ENCODE data around the gene CCDC8. TPM values are rescaled to one million over a fixed set of nuclear protein-coding genes. Genes with fewer than 3 reads are reported as not detected.

CCDC8 gene
- total and polyA plus RNA-seq, 9 of the 15 experiments (the other 6 are each of a cell fraction or from before 2014, with no cell fraction given): 0.68 to 30.8 (median 15.6) TPM

DNA sequence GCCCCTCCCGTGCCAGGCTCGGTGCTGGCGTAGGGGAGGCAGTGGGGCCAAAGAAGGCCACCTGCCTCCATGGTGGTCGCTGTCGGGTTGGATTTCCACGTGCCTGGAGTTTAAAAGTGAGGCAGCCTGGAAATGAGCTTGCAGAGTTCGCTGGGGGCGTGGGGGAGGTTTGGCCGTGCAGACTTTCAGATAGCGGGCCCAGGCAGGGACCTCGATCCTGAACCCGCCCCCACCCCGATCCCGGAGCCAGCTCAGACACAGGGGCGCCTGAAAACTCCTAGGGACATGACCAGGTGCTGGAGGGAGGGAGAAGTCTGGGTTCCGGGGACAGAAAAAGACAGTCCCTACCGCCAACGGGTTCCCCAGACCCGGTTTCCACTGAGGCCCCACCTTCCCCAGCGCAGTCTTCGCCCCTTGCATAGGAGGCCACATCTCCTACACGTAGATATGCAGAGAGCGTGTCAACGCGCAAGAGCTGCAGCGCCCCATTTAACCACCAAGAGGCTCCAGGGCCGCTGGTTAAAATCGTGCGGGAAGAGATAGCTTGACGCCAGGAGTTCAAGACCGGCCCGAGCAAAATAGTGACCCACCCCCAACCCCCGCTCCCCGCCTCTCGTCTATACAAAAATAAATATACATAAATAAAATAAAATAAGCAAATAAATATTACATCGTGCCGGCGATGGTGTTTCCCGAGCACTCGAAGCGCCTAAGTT is 8.5 kb downstream of the CCDC8 start (continued):
- no peak for TF ChIP-seq DLX4 (CRISPR knock-in tag; IDR thresholded peaks at IDR 0.05)
- no peak for TF ChIP-seq SOX6 (IDR thresholded peaks at IDR 0.05)
- TF ChIP-seq NR4A1 (CRISPR knock-in tag; IDR thresholded peaks at IDR 0.05): no peak
- 0 out of 2 replicates have a peak, but pooled peaks have one; percentile 56 for TF ChIP-seq NR4A1 (tag; IDR thresholded peaks at IDR 0.05)
- TF ChIP-seq, protein P1, sequence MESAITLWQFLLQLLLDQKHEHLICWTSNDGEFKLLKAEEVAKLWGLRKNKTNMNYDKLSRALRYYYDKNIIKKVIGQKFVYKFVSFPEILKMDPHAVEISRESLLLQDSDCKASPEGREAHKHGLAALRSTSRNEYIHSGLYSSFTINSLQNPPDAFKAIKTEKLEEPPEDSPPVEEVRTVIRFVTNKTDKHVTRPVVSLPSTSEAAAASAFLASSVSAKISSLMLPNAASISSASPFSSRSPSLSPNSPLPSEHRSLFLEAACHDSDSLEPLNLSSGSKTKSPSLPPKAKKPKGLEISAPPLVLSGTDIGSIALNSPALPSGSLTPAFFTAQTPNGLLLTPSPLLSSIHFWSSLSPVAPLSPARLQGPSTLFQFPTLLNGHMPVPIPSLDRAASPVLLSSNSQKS (CRISPR knock-in tag; IDR thresholded peaks at IDR 0.05): no peak
- peak in 1 of 2 experiments; percentile 40; a peak in 1 of 4 replicates for TF ChIP-seq HDAC1 (IDR thresholded peaks at IDR 0.05)
- no peak for TF ChIP-seq ZC3H8 (IDR thresholded peaks at IDR 0.05)
- peak; percentile 45 for TF ChIP-seq ARID1B (IDR thresholded peaks at IDR 0.05)
- peak; percentile 44 for TF ChIP-seq TBP (optimal IDR thresholded peaks at IDR 0.05; ENCODE audit: low read depth, low read length)
- TF ChIP-seq NCOA6 (IDR thresholded peaks at IDR 0.05): no peak
- TF ChIP-seq NFE2 (IDR thresholded peaks at IDR 0.05; ENCODE audit: low read depth): no peak
- TF ChIP-seq E2F6 (IDR thresholded peaks at IDR 0.05; ENCODE audit: borderline replicate concordance in 1 of 2, extremely low read depth in 1 of 2, insufficient read depth in 1 of 2, insufficient read length in 1 of 2, low read depth in 1 of 2, low read length in 1 of 2, poor library complexity in 1 of 2, severe bottlenecking in 1 of 2): peak; percentile 34 to 77
- TF ChIP-seq, protein P2, sequence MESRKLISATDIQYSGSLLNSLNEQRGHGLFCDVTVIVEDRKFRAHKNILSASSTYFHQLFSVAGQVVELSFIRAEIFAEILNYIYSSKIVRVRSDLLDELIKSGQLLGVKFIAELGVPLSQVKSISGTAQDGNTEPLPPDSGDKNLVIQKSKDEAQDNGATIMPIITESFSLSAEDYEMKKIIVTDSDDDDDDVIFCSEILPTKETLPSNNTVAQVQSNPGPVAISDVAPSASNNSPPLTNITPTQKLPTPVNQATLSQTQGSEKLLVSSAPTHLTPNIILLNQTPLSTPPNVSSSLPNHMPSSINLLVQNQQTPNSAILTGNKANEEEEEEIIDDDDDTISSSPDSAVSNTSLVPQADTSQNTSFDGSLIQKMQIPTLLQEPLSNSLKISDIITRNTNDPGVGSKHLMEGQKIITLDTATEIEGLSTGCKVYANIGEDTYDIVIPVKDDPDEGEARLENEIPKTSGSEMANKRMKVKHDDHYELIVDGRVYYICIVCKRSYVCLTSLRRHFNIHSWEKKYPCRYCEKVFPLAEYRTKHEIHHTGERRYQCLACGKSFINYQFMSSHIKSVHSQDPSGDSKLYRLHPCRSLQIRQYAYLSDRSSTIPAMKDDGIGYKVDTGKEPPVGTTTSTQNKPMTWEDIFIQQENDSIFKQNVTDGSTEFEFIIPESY (CRISPR knock-in tag; IDR thresholded peaks at IDR 0.05): 0 out of 2 replicates have a peak, but pooled peaks have one; percentile 9
- peak; percentile 53 for TF ChIP-seq CXXC5 (CRISPR knock-in tag; IDR thresholded peaks at IDR 0.05)
- TF ChIP-seq ZFPM2 (CRISPR knock-in tag; IDR thresholded peaks at IDR 0.05): no peak
- no peak for TF ChIP-seq RCOR1 (IDR thresholded peaks at IDR 0.05; ENCODE audit: borderline replicate concordance in 1 of 2, low read depth in 2 of 2, low read length in 2 of 2)
- TF ChIP-seq POLR2AphosphoS2 (IDR thresholded peaks at IDR 0.05; ENCODE audit: low read length): no peak
- no peak for TF ChIP-seq ATF1 (CRISPR knock-in tag; IDR thresholded peaks at IDR 0.05)
- TF ChIP-seq ATF1 (tag; IDR thresholded peaks at IDR 0.05): 0 out of 2 replicates have a peak, but pooled peaks have one; percentile 48
- peak; percentile 37 to 52; a peak in 3 of 4 replicates for TF ChIP-seq NRF1 (conservative IDR thresholded peaks at IDR 0.05 in 1 of 2, IDR thresholded peaks at IDR 0.05 in 1 of 2)
- no peak for TF ChIP-seq ATF2 (CRISPR knock-in tag; IDR thresholded peaks at IDR 0.05)
- TF ChIP-seq, protein P3, sequence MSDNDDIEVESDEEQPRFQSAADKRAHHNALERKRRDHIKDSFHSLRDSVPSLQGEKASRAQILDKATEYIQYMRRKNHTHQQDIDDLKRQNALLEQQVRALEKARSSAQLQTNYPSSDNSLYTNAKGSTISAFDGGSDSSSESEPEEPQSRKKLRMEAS (CRISPR knock-in tag; IDR thresholded peaks at IDR 0.05): peak; percentile 63; the same call in 1 of the 2 replicates
